CD14-positive monocyte (primary cell): ENCODE measurements around the gene BTBD9. TPM values are rescaled to one million over a fixed set of nuclear protein-coding genes. Genes with fewer than 3 reads are reported as not detected.

Experiments
- DNase-seq, 3 donors: peaks; one replicate each; pipeline ENCODE4 v3.0.0-alpha.2; 2011 to 2022
- H2AFZ ChIP-seq: 2 replicates; pipeline ENCODE4 v1.6.0; 2012; ENCODE audit warnings: mild to moderate bottlenecking, low read depth, low read length, inconsistent platforms; ENCODE audit not compliant: insufficient read depth, poor library complexity, severe bottlenecking
- H3K27ac ChIP-seq, 2 donors: 1 replicate in 1 of 2; 2 replicates in 1 of 2; pipeline ENCODE4 v1.5.1; 2012 to 2013; ENCODE audit warnings: low read length in 2 of 2, control low read depth in 1 of 2, inconsistent platforms in 1 of 2, low read depth in 1 of 2, mild to moderate bottlenecking in 1 of 2
- H3K27me3 ChIP-seq, 2 donors: one replicate each; pipeline versions ENCODE4 v1.6.0 to v1.6.1; 2011 to 2013; ENCODE audit warnings: low read length in 2 of 2; ENCODE audit not compliant: control insufficient read depth in 2 of 2, insufficient read depth in 2 of 2
- H3K36me3 ChIP-seq, 2 donors: replicated peaks in 1 of 2; 1 replicate in 1 of 2; 2 replicates in 1 of 2; pipeline versions ENCODE4 v1.5.1 to v1.6.1; 2012 to 2013; ENCODE audit warnings: low read length in 2 of 2, control low read depth in 1 of 2, inconsistent platforms in 1 of 2, mild to moderate bottlenecking in 1 of 2; ENCODE audit not compliant: insufficient read depth in 2 of 2, control insufficient read depth in 1 of 2
- H3K4me1 ChIP-seq, 2 donors: 1 replicate in 1 of 2; 2 replicates in 1 of 2; pipeline versions ENCODE4 v1.5.1 to v1.6.1; 2012 to 2013; ENCODE audit warnings: low read length in 2 of 2, control low read depth in 1 of 2, inconsistent platforms in 1 of 2, mild to moderate bottlenecking in 1 of 2, moderate library complexity in 1 of 2; ENCODE audit not compliant: insufficient read depth in 2 of 2, control insufficient read depth in 1 of 2
- H3K4me2 ChIP-seq: replicated peaks from 2 replicates; pipeline ENCODE3; 2012; ENCODE audit warnings: low read length, moderate library complexity, mild to moderate bottlenecking; ENCODE audit not compliant: poor library complexity, severe bottlenecking; ENCODE audit errors: extremely low read depth
- H3K4me3 ChIP-seq, 3 experiments: fragments of 200-600 bp in 1 of 3; sonication (generic) in 1 of 3; replicated peaks in 1 of 3; 1 replicate in 2 of 3; 2 replicates in 1 of 3; pipeline ENCODE4 v1.5.1; 2011 to 2013; ENCODE audit warnings: low read length in 3 of 3, mild to moderate bottlenecking in 3 of 3, control low read depth in 2 of 3, low read depth in 2 of 3, inconsistent platforms in 1 of 3, moderate library complexity in 1 of 3
- H3K79me2 ChIP-seq: 2 replicates; pipeline ENCODE4 v1.6.0; 2012; ENCODE audit warnings: mild to moderate bottlenecking, control low read depth, inconsistent platforms, low read length, moderate library complexity; ENCODE audit not compliant: insufficient read depth
- H3K9ac ChIP-seq: 2 replicates; pipeline ENCODE4 v1.6.0; 2017; ENCODE audit warnings: low read length, mild to moderate bottlenecking; ENCODE audit not compliant: insufficient read depth, poor library complexity, severe bottlenecking
- H3K9me3 ChIP-seq, 2 donors: replicated peaks in 1 of 2; 1 replicate in 1 of 2; 2 replicates in 1 of 2; pipeline versions ENCODE4 v1.5.1 to v1.6.1; 2012 to 2013; ENCODE audit warnings: low read length in 2 of 2, control low read depth in 1 of 2; ENCODE audit not compliant: control insufficient read depth in 1 of 2, insufficient read depth in 1 of 2
- H4K20me1 ChIP-seq: 2 replicates; pipeline ENCODE4 v1.6.0; 2012; ENCODE audit warnings: mild to moderate bottlenecking, low read length, control low read depth, moderate library complexity; ENCODE audit not compliant: insufficient read depth
- H3K27ac Mint-ChIP-seq, 7 donors: one replicate each; pipeline ENCODE4 v1.8.0; 2020; ENCODE audit warnings: mild to moderate bottlenecking in 7 of 7, mixed read lengths in 7 of 7, moderate library complexity in 6 of 7, inconsistent platforms in 2 of 7
- H3K27me3 Mint-ChIP-seq, 3 donors: one replicate each; pipeline ENCODE4 v1.8.0; 2021 to 2022; ENCODE audit warnings: low read depth in 3 of 3, mild to moderate bottlenecking in 3 of 3, mixed read lengths in 3 of 3, moderate library complexity in 3 of 3, inconsistent platforms in 1 of 3
- H3K36me3 Mint-ChIP-seq, 2 donors: one replicate each; pipeline ENCODE4 v1.8.0; 2020; ENCODE audit warnings: mixed read lengths in 2 of 2, inconsistent platforms in 1 of 2, mild to moderate bottlenecking in 1 of 2
- H3K4me1 Mint-ChIP-seq: one replicate; pipeline ENCODE4 v1.8.0; 2020; ENCODE audit warnings: mild to moderate bottlenecking, mixed read lengths
- H3K4me3 Mint-ChIP-seq, 2 donors: one replicate each; pipeline ENCODE4 v1.8.0; 2020; ENCODE audit warnings: mild to moderate bottlenecking in 2 of 2, mixed read lengths in 2 of 2, moderate library complexity in 1 of 2
- H3K9me3 Mint-ChIP-seq, 7 donors: one replicate each; pipeline ENCODE4 v1.8.0; 2020 to 2022; ENCODE audit warnings: mixed read lengths in 7 of 7, mild to moderate bottlenecking in 6 of 7, moderate library complexity in 6 of 7, inconsistent platforms in 2 of 7
- WGBS: methylation state at CpG from one replicate; pipeline ENCODE4 v1.1.5; 2013; ENCODE audit warnings: missing lambda C conversion rate; ENCODE audit not compliant: insufficient coverage; 5-methylcytosine and 5-hydroxymethylcytosine counted together
- intact Hi-C, 2 donors: fragments of 100-400 bp; cut with micrococcal nuclease; formaldehyde crosslinking; loops; one replicate each; pipeline versions ENCODE4 v1.15.0 to v1.15.1; 2023
- polyA plus RNA-seq, 3 donors: library from polyadenylated mRNA; depleted of rRNA in 1 of 3; unstranded in 2 of 3; stranded (reverse) in 1 of 3; fragments of 300-500 nt in 2 of 3; fragments of >200 nt in 1 of 3; fragmentation: Illumina TruSeq in 2 of 3; gene quantifications; 1 replicate in 2 of 3; 2 replicates in 1 of 3; pipeline ENCODE4 v1.2.3, GENCODE V29; 2012 to 2021
- TF ChIP-seq, protein P1 (sequence below): fragments of 200-600 bp; IDR thresholded peaks from one replicate; pipeline ENCODE4 v1.8.0; 2022; ENCODE audit warnings: antibody characterized with exemption, mild to moderate bottlenecking

Gene BTBD9
- polyA plus RNA-seq, 3 donors, result 5.2 to 7.5 (median 6.2) TPM

DNA sequence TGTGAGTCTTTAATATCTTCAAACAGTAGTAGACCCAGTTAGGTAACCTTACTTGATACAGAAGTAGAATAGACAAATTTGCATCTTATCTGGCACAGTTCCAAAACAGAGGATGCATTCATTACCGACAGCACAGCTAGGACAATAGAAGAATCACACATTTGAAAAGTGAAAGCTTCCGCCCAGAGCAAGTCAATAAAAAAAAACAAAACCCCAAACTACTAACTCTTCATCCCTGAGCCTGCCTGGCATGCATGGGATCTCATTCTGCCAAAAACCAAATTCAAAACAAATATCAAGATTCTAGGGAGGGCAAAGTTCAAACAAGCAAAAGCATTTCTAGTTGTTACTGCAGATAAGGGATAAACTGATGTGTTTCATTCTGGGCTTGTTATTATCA is 235.4 kb downstream of the BTBD9 start:
- no peaks in the 10 kb centered on the region for H4K20me1 ChIP-seq
- DNase-seq, result no peak
- TF ChIP-seq, protein P1, sequence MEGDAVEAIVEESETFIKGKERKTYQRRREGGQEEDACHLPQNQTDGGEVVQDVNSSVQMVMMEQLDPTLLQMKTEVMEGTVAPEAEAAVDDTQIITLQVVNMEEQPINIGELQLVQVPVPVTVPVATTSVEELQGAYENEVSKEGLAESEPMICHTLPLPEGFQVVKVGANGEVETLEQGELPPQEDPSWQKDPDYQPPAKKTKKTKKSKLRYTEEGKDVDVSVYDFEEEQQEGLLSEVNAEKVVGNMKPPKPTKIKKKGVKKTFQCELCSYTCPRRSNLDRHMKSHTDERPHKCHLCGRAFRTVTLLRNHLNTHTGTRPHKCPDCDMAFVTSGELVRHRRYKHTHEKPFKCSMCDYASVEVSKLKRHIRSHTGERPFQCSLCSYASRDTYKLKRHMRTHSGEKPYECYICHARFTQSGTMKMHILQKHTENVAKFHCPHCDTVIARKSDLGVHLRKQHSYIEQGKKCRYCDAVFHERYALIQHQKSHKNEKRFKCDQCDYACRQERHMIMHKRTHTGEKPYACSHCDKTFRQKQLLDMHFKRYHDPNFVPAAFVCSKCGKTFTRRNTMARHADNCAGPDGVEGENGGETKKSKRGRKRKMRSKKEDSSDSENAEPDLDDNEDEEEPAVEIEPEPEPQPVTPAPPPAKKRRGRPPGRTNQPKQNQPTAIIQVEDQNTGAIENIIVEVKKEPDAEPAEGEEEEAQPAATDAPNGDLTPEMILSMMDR, result no peak
- H3K27me3 ChIP-seq, result no peaks in the 10 kb centered on the region
- no peaks in the 10 kb centered on the region for H3K36me3 ChIP-seq
- H2AFZ ChIP-seq, result no peak overlapping the region
- H3K27ac ChIP-seq, result no peak overlapping the region
- H3K79me2 ChIP-seq, result no peaks in the 10 kb centered on the region
- H3K4me3 Mint-ChIP-seq, result no peak overlapping the region
- H3K9ac ChIP-seq, result no peak overlapping the region
- peaks cover 3% of the 10 kb centered on the region for H3K4me1 Mint-ChIP-seq
- H3K9me3 ChIP-seq, result peaks cover 0 to 5% of the 10 kb centered on the region in 2 donors
- no peaks in the 10 kb centered on the region for H3K27me3 Mint-ChIP-seq
- intact Hi-C loops, result no loop called here
- no peaks in the 10 kb centered on the region for H3K4me1 ChIP-seq
- WGBS, result 100% methylated on average over 1 of the region's 2 CpGs
- H3K27ac Mint-ChIP-seq, result no peak overlapping the region
- no peak overlapping the region for H3K4me3 ChIP-seq
- H3K36me3 Mint-ChIP-seq, result no peaks in the 10 kb centered on the region
- no peaks in the 10 kb centered on the region for H3K9me3 Mint-ChIP-seq
- no peak overlapping the region for H3K4me2 ChIP-seq

DNA sequence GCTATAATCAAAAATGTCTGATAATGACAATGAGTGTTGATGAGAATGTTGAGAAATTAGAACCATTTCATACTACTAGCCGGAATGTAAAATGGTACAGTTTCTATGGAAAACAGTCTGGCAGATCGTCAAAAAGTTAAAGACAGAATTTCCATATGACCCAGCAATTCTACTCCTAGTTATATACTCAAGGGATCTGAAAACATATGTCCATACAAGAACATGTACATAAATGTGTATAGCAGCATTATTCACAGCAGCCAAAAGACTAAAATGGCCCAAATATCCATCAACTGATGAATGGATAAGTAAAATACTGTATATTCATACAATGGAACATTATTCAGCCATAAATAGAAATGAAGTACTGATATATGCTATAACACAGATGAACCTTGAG is 236.2 kb downstream of the BTBD9 start:
- Histone ChIP-seq H2AFZ (no peak overlapping the region), H3K9ac (no peak overlapping the region), H3K4me1 (no peaks in the 10 kb centered on the region), H3K27me3 (no peaks in the 10 kb centered on the region), H3K4me2 (no peak overlapping the region), H3K9me3 (peaks cover 0 to 5% of the 10 kb centered on the region in 2 donors), H3K36me3 (no peaks in the 10 kb centered on the region), H4K20me1 (no peaks in the 10 kb centered on the region), H3K79me2 (no peaks in the 10 kb centered on the region), H3K27ac (no peak overlapping the region), H3K4me3 (no peak overlapping the region)
- no peak for DNase-seq
- TF ChIP-seq, protein P1, result no peak
- no peak overlapping the region for H3K27ac Mint-ChIP-seq
- no peaks in the 10 kb centered on the region for H3K9me3 Mint-ChIP-seq
- H3K36me3 Mint-ChIP-seq, result no peaks in the 10 kb centered on the region
- WGBS, result no CpG with 5 or more reads among the region's 2 CpGs
- no peak overlapping the region for H3K4me3 Mint-ChIP-seq
- no peaks in the 10 kb centered on the region for H3K27me3 Mint-ChIP-seq
- intact Hi-C loops, result no loop called here
- H3K4me1 Mint-ChIP-seq, result peaks cover 3% of the 10 kb centered on the region
